Aorta (tissue), 5 donors: ENCODE data around the gene CDH15. TPM values are rescaled to one million over a fixed set of nuclear protein-coding genes. Genes with fewer than 3 reads are reported as not detected.
A peak's percentile ranks its signal among the peaks of the same experiment; 100 is the strongest.

Experiments
- ATAC-seq: fragments of 200-7000 bp; cut with Tn5 transposase; one replicate; pipeline ENCODE4 v1.9.1; 2022; ENCODE audit warnings: moderate library complexity; ENCODE audit not compliant: low FRiP score
- DNase-seq, 2 donors: peaks; one replicate each; pipeline ENCODE4 v3.0.0-alpha.2; 2020
- H3K27ac ChIP-seq, 2 donors: one replicate each; pipeline ENCODE4 v1.5.1; 2013; ENCODE audit warnings: low read length in 2 of 2, mild to moderate bottlenecking in 2 of 2, moderate library complexity in 2 of 2, control low read depth in 1 of 2, inconsistent platforms in 1 of 2, low read depth in 1 of 2
- H3K27me3 ChIP-seq, 2 donors: one replicate each; pipeline ENCODE4 v1.6.1; 2013; ENCODE audit warnings: control low read depth in 1 of 2, low read length in 1 of 2, mild to moderate bottlenecking in 1 of 2, moderate library complexity in 1 of 2; ENCODE audit not compliant: insufficient read depth in 2 of 2, control insufficient read depth in 1 of 2
- H3K36me3 ChIP-seq, 2 donors: one replicate each; pipeline ENCODE4 v1.6.1; 2013; ENCODE audit warnings: control low read depth in 1 of 2, low read length in 1 of 2, mild to moderate bottlenecking in 1 of 2; ENCODE audit not compliant: insufficient read depth in 2 of 2, control insufficient read depth in 1 of 2
- H3K4me1 ChIP-seq, 2 donors: one replicate each; pipeline ENCODE4 v1.6.1; 2013; ENCODE audit warnings: low read length in 2 of 2, control low read depth in 1 of 2, mild to moderate bottlenecking in 1 of 2, moderate library complexity in 1 of 2; ENCODE audit not compliant: insufficient read depth in 2 of 2, control insufficient read depth in 1 of 2
- H3K4me3 ChIP-seq, 2 donors: one replicate each; pipeline ENCODE4 v1.5.1; 2013; ENCODE audit warnings: low read length in 2 of 2, control low read depth in 1 of 2, mild to moderate bottlenecking in 1 of 2
- H3K9me3 ChIP-seq: one replicate; pipeline ENCODE4 v1.6.1; 2013; ENCODE audit warnings: mild to moderate bottlenecking, low read length; ENCODE audit not compliant: control insufficient read depth
- WGBS, 2 donors: extraction: QIAGEN DNeasy Blood & Tissue Kit; methylation state at CpG; one replicate each; pipeline ENCODE4 v1.1.7; 2013; 5-methylcytosine and 5-hydroxymethylcytosine counted together
- intact Hi-C, 2 donors: fragments of 100-400 bp; cut with DNase I; formaldehyde crosslinking; loops; one replicate each; pipeline versions ENCODE4 v1.14.2 to v1.15.0; 2022
- polyA plus RNA-seq, 2 donors: library from polyadenylated mRNA; stranded (reverse); fragments of 200-250 nt; gene quantifications; one replicate each; pipeline ENCODE4 v1.2.3, GENCODE V29; 2013
- total RNA-seq, 2 donors: library from RNA; stranded (reverse); fragmentation: NEBNext Ultra II Directional; extraction: Animal tissue kit (Norgen Biotek cat#: 25700); gene quantifications; one replicate each; pipeline ENCODE4 v1.2.1, GENCODE V29; 2021
- donor health status: healthy with polysubstance abuse.
- donor health status: Bipolar disorder and iron deficiency.
- donor health status: DM: no; HTN: no; CAD: no.
- donor health status: DM: no; HTN: no; CAD: no.
- donor health status: DM: yes; HTN: yes; CAD: no.

The CDH15 gene
- total and polyA plus RNA-seq, 4 donors = 0.08 to 0.21 TPM; not detected in 2

GRCh38 chr16:89167425-89167941 lies 4.1 kb upstream of the CDH15 start:
- 16 to 21% methylated on average over 13 to 18 of the region's 18 CpGs for WGBS, 2 donors
- Histone ChIP-seq H3K4me3 (no peak overlapping the region), H3K27me3 (peaks cover 0 to 1% of the 10 kb centered on the region in 2 donors), H3K36me3 (no peaks in the 10 kb centered on the region), H3K9me3 (no peaks in the 10 kb centered on the region), H3K4me1 (no peaks in the 10 kb centered on the region), H3K27ac (no peak overlapping the region)
- intact Hi-C loops = no loop called here
- peak; percentile 85 to 92 for DNase-seq
- ATAC-seq = peak; percentile 55

GRCh38 chr16:89168381-89169189 lies 3.0 kb upstream of the CDH15 start:
- Histone ChIP-seq H3K27ac (no peak overlapping the region), H3K27me3 (peaks cover 0 to 1% of the 10 kb centered on the region in 2 donors), H3K4me1 (no peaks in the 10 kb centered on the region), H3K4me3 (no peak overlapping the region), H3K9me3 (no peaks in the 10 kb centered on the region), H3K36me3 (no peaks in the 10 kb centered on the region)
- DNase-seq (no peak), ATAC-seq (no peak)
- WGBS, 2 donors = 66 to 72% methylated on average over 23 of the region's 23 CpGs
- intact Hi-C loops = no loop called here

GRCh38 chr16:89169778-89170177 lies 1.8 kb upstream of the CDH15 start:
- no peaks in the 10 kb centered on the region for H3K36me3 ChIP-seq
- peaks cover 0 to 1% of the 10 kb centered on the region in 2 donors for H3K27me3 ChIP-seq
- ATAC-seq (no peak), DNase-seq (no peak)
- 79% methylated on average over 14 of the region's 14 CpGs for WGBS, 2 donors
- no peaks in the 10 kb centered on the region for H3K9me3 ChIP-seq
- H3K4me3 ChIP-seq = no peak overlapping the region
- H3K27ac ChIP-seq = no peak overlapping the region
- H3K4me1 ChIP-seq = no peaks in the 10 kb centered on the region
- intact Hi-C loops = no loop called here

GRCh38 chr16:89170346-89171215 lies 967 bp upstream of the CDH15 start:
- Histone ChIP-seq H3K4me1 (no peaks in the 10 kb centered on the region), H3K27me3 (peaks cover 0 to 1% of the 10 kb centered on the region in 2 donors), H3K36me3 (no peaks in the 10 kb centered on the region), H3K4me3 (no peak overlapping the region), H3K9me3 (no peaks in the 10 kb centered on the region), H3K27ac (no peak overlapping the region)
- peak in 1 of 2 donors; percentile 49 for DNase-seq
- intact Hi-C loops = no loop called here
- no peak for ATAC-seq
- WGBS, 2 donors = 13 to 14% methylated on average over 34 of the region's 34 CpGs

- no peak overlapping the region for H3K4me3 ChIP-seq
- peaks cover 0 to 1% of the 10 kb centered on the region in 2 donors for H3K27me3 ChIP-seq
- no peaks in the 10 kb centered on the region for H3K9me3 ChIP-seq
- WGBS, 2 donors = 83 to 86% methylated on average over 9 to 11 of the region's 11 CpGs
- no peaks in the 10 kb centered on the region for H3K36me3 ChIP-seq
- no peak for DNase-seq
- intact Hi-C loops = no loop called here
- H3K27ac ChIP-seq = no peak overlapping the region
- no peak for ATAC-seq
- no peaks in the 10 kb centered on the region for H3K4me1 ChIP-seq
These were observed 601 bp downstream of the CDH15 start for GRCh38 chr16:89172171-89172527.

- H3K27ac ChIP-seq = no peak overlapping the region
These were observed 1.1 kb downstream of the CDH15 start for GRCh38 chr16:89172528-89173173.

GRCh38 chr16:89173174-89173921 lies 1.8 kb downstream of the CDH15 start:
- ATAC-seq (no peak), DNase-seq (no peak)
- H3K36me3 ChIP-seq = no peaks in the 10 kb centered on the region
- no peak overlapping the region for H3K27ac ChIP-seq
- intact Hi-C loops = no loop called here
- H3K9me3 ChIP-seq = no peaks in the 10 kb centered on the region
- peaks cover 0 to 1% of the 10 kb centered on the region in 2 donors for H3K27me3 ChIP-seq
- no peak overlapping the region for H3K4me3 ChIP-seq
- WGBS, 2 donors = 81 to 83% methylated on average over 11 of the region's 11 CpGs
- no peaks in the 10 kb centered on the region for H3K4me1 ChIP-seq

More at GRCh38 chr16:89172528-89173173, 1.1 kb downstream of the CDH15 start:
- Histone ChIP-seq H3K27me3 (peaks cover 0 to 1% of the 10 kb centered on the region in 2 donors), H3K4me1 (no peaks in the 10 kb centered on the region), H3K9me3 (no peaks in the 10 kb centered on the region), H3K36me3 (no peaks in the 10 kb centered on the region), H3K4me3 (no peak overlapping the region)
- DNase-seq (no peak), ATAC-seq (no peak)
- WGBS, 2 donors = 50 to 57% methylated on average over 13 of the region's 13 CpGs
- intact Hi-C loops = no loop called here
